GM19438 (cell line): ENCODE measurements around the gene MYO7A.
A peak's percentile ranks its signal among the peaks of the same experiment; 100 is the strongest.

Experiments
- ATAC-seq: cut with Tn5 transposase; IDR thresholded peaks from one replicate; pipeline ENCODE4 v1.9.1; 2021; ENCODE audit warnings: low read depth; ENCODE audit not compliant: unreplicated experiment

Gene MYO7A

DNA sequence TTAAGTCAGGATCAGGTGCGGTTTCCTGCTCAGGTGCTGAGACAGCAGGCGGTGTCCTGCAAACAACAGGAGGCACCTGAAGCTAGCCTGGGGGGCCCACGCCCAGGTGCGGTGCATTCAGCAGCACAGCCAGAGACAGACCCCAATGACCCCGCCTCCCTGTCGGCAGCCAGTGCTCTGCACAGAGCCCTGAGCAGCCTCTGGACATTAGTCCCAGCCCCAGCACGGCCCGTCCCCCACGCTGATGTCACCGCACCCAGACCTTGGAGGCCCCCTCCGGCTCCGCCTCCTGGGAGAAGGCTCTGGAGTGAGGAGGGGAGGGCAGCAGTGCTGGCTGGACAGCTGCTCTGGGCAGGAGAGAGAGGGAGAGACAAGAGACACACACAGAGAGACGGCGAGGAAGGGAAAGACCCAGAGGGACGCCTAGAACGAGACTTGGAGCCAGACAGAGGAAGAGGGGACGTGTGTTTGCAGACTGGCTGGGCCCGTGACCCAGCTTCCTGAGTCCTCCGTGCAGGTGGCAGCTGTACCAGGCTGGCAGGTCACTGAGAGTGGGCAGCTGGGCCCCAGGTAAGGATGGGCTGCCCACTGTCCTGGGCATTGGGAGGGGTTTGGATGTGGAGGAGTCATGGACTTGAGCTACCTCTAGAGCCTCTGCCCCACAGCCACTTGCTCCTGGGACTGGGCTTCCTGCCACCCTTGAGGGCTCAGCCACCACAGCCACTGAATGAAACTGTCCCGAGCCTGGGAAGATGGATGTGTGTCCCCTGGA is at the start of gene MYO7A:
TSS of gene MYO7A (plus strand) at position 327 of the 772 bp plus-strand sequence. CDS start 2,389 bp downstream, outside the sequence.
- ATAC-seq, result no peak

DNA sequence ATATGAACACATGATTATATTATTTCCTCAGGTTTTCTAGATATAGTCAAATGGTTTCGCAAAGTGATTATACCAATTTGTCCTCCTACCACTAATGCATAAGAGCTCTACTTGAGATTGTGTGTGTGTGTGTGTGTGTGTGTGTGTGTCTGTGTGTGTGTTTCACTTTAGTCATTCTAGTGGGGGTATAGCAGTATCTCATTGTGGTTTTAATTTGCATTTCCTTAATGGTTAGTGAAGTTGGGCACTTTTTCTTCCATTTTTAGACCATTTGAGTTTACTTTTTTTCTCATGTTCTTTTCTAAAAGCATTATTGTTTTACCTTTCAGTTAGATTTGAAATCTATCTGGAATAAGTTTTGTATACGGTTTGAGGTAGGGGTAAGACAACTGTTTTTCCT is 48.4 kb upstream of the MYO7A start:
- no peak for ATAC-seq

DNA sequence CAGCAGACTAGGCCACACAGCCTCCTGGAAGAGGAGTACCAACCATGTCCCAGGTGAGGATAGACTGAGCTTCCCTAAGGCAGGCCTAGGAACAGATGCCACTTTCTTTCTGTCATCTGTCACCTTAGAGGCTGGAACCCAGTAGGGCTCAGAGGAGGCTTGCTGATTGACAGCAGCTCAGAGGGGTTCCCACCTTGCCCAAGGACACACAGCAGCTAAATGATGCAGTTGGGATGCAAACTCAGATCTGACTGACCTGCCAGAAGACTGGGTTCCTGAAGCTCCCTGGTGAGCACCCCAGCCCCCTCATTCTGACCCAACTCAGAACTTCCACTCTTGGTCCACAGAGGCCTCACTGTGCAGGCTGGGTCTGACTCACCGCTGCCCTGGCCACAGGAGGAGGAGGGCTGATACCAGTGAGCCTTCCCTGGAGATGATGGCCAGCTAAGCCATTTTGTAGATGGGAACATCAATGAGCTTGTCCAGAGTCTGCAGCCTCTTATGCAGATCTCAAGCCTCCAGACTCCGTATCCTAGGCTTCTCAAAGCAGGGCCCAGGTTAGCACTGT is 47.3 kb upstream of the MYO7A start:
- ATAC-seq, result no peak

DNA sequence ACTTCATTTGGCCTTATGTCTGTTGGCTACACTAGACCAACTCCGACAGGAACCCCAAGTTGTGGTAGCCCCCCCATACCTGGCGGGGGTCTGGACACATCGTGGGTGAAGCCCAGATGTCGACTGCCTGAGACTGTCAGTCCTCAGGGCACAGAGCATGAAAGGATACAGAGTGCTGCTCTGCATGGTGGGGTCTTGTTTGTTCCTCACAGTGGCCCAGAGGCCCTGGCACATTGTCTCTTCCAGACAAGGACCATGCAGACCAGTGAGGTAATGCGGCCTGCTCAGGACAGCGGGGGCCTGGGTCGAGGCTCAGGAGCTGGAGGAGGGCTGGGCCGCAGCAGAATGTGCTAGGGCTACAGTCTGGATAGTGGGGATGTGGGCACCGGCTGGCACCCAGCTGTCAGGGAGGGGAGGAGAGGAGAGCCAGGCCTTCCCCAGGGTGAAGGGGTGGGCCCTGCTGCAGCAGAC is 46.6 kb upstream of the MYO7A start:
- no peak for ATAC-seq

DNA sequence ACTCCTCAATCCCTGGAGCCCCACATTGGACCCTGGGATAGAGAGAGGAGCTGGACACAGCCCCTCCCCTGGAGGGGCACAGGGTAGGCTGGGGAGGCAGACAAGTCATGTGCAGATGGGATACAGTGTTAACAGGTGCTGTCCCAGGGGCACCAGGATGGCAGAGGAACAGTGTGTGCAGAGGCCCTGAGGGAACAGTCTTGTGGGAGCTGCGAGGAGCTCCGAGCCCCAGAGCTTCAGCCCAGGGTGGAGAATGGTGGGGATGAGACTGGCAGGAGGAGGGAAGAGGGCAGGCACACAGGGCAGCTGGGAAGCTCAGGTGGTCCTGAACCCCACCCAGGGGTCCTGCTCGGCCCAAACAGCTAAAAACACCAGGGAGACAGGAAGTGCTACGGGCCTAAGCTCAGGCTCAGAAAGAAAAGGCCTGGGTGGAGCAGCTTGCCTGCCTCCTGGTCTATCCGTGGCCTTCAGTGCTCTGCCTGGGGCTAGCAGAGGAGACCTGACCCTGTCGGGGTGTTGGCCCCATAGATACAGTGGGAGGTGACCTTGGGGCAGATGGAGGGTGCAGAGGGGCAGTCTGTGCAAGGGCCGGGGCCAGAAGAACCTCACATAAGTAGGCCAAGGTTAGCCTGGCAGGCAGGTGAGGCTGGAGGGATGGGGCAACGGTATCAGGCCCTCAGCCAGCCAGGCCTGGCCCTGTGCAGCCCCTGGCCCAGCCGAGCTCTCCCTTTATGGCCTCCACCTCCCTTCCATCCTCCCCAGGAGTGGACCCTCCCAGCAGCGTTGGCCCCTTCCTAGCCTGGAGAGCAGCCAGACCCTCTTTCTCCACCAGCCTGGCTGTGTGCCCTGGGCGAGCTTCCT is 45.8 kb upstream of the MYO7A start:
- ATAC-seq, result no peak

DNA sequence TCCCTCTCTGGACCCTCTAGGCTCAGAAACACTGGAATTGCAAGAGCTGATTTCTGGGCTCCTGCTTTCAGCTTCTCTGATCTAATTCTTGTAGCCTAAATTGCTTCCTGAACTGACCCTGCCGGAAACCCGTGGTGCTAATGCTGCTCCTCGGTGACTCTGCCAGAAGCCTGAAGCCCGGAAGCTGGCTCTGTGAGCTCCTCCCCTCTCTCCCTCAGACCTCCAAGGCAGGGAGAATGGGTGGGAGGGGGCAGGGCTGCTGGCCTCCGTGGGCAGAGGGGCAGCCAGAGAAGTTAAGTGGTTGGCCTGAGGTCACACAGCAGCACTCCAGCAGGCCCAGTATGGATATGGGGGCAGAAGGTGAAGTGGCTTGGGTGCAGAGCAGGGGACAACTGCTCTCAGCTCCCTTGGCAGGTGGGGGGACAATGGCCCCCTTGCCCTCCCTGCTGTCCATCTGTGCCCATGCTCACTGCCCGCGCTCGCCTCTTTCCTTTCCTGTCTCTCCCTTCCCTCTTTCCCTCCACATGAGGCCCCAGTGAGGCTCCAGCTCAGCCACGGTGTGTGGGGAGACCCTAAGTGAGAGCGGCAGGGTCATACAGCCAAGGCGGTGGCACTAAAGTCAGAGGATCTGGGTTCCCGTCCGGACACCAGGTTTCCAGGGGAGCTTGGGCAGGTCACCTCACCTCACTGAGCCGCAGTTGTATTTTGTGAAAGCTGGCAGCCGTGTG is 45.0 kb upstream of the MYO7A start:
- ATAC-seq, result peak; percentile 62

DNA sequence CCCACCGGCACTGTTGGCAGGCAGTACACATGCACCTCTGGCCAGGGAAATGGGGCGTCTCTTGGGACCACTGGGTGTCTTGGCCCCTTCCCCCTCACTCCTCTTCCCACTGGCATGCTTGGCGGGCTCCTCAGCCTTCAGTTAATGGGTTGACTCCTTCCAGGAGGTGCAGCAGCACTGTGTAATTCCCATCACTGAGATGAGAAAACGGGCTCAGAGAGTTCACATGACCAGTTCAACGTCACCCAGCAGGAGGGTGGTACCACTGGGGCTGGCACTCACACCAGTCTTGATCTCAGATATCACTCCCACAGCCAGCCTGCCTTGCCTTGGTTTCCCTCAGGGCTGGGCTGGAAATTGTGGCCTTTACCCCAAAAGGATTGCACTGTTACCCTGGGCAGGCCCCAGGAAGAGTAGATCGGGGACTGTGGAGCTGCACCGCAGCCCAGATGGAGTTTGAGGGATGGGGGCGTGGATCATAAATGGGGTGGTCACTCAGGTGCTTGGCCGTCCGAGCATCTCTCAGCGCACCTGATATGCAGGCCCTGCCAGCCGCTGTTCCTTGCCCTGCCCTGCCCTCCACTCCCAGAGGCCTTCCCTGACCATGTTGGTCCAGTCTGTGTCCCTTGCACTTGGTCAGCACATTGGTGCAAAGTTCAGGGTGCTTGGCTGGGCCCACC is 44.3 kb upstream of the MYO7A start:
- no peak for ATAC-seq

DNA sequence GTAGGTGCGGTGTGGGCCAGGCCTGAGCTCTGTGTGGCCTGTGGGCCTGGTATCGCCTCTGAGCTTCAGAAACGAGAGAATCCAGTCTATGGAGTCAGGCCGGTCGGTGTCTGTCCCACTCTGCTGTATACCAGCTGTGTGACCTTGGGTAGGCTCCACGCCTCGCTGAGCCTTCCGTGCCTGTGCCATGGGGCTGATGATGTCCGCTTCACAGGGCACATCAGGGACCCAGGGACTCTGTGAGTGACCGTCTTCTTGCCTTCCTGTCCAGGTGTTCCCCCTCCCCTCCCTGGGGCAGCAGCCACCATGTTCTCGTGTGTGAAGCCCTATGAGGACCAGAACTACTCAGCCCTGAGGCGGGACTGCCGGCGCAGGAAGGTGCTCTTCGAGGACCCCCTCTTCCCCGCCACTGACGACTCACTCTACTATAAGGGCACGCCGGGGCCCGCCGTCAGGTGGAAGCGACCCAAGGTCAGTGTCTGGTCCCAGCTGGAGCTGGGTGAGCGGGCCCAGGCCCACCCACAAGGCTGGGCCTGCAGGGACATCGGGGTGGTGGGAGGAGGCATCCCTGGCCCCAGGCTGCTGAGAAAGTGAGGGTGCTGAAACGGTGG is 43.4 kb upstream of the MYO7A start:
- no peak for ATAC-seq

DNA sequence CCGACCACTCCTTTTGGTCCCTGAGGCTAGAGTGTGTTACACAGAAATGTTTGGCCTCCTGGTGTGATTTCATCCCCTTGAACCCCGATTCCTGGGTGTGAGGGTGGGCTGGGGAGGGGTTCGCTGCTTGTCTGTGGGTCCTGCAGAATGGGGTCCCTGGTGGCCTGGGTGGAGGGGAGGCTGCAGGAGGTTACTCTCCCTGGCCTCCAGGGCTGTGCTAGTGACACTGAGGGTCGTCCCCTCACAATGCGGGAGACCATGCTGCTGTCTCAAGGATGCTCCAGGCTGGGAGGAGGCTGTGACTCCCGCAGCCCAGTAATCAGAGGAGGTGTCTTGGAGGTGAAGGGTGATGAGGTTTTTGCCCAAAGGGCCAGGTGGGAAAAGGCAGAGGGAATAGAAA is 42.4 kb upstream of the MYO7A start:
- no peak for ATAC-seq

DNA sequence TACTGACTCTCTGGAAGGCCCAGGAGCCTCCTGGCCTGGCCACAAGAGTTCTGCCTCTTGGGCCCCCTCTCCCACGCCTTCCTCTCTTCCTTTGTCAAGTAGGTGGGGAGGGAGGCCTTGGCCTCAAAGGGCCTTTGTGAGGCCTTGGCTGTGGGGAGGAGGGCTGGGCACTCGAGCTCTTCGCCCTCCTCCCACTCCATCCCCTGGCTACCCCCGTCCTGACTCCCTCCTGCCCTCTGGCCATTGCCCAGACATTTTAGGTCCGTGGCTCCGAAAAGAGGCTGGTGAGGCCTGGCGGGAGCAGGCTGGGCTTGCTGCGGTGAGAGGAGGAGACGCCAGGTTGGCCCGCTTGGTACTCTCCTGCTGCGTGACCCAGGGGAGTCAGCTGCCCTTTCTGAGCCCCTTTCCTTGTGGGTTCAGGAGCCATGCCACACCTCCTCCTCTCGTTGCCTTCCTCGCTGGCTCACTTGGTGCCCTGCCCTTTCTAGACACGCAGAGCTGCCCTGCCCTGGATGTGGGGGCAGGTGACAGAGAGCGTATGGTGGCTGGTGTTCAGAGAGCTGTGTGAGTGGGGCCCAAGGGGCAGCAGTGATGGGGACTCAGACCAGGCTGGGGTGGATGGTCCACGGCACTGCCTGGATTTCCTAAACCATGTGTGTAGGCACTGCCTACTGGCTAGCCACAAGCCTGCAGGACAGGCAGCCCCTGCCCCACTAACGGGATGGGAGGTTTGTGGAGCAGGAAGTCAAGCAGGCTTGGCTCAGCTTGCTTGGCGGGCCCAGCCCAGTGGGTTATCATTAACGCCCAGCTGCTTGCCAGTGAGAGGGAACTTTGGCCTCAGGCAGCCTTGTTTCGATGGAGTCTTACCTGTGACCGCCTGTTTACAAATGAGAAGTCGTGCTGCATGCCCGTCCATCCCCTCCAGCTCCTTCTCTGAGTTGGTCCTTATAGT is 41.2 kb upstream of the MYO7A start:
- ATAC-seq, result no peak

DNA sequence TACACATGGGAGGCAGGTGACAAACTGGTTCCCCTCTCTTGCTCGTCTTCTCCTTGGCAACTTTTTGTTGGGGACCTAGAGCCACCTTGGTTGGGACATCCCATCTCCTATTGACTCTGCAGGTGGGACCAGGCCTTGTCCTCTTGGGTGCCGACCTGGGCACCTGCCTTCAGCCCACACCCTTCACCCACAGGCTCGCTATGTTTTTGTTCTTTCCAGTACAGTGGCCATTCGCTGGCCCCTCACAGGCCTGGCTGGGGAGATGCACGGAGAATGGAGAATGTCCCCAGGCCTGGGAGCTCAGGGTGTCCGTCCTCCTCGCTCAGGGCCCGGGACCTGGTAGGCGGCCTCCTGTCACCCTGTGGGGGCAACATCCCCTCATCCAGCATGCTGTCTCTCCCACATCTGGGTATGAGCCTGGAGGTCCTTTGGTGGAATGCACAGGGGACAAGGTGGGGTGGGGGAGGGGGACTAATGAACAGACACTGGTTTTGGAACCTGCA is 40.3 kb upstream of the MYO7A start:
- no peak for ATAC-seq

DNA sequence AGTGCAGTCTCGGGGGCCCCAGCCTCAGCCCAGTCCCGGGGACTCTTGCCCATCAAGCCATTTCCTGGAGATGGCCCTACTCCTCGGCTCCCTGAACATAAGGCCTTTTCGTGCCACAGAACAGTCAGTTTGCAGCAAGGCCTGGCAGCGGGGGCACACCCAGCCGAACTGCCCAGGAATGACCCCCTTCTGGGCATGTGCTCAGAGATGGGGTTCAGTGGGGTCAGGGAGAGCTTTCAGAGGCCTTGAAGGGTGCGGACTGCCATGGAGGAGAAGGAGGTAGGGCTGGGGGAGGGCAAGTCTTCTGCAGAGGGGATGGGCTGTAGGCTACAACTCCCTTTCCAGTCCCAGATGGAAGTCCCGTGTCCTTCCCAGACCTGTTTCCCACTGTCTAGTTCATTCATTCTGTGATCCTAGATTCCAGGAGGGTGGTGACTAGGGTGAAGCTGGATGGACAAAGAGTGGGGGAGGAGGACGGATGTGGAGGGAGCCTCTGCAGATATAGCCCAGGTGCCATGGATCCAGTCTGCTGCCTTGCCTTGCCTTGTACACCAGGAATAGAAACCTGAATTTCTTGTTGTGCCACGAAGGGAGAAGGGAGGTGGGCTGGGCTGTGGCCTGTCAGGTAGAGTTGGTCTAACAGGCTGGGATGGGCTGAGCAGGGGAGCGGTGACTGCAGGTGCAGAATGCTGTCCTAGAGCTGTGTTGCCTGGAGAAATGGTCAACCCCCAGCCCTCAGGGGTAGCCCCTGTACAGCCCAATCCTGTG is 39.6 kb upstream of the MYO7A start:
- ATAC-seq, result no peak

DNA sequence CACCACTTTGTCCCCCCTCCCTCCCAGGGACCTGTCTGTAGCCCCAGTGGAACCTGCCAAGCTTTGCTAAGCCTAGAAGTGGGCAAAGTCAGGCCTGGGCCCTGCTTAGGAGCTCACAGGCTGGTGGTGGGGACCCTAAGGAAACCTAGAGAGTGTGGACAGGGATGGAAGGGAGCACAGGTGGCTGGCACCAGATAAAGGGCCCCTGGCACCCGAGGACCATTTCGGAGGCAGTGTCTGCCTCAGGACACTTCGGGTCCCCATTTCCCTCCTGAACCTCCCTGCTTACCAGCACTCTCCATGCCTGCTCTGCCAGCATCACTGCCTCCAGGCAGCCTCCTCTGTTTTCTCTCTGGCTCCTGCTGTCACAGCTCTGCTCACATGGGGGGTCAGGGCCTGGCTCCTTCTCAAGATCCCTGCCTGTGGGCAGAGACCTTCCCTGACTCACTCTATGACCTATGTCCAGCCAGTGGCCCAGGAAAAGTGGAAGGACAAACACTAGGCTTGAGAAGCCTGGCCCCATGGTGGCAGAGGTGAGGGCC is 39.0 kb upstream of the MYO7A start:
- no peak for ATAC-seq

DNA sequence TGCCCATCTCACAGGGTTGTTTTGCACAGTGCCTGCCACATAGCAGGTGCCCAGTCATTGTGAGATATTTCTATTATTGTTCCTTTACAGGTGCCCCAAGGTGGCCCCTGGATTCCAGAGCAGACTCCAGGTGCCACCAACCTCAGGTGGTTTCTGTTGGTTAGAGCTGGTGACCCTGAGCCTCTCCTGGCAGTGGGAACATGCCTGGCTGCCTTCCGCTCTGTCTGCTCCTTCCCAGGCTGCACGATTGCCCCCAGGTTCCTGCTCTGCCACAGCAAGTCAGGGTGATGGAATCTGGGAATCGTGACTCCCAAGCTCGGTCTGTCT is 38.0 kb upstream of the MYO7A start:
- ATAC-seq, result no peak

DNA sequence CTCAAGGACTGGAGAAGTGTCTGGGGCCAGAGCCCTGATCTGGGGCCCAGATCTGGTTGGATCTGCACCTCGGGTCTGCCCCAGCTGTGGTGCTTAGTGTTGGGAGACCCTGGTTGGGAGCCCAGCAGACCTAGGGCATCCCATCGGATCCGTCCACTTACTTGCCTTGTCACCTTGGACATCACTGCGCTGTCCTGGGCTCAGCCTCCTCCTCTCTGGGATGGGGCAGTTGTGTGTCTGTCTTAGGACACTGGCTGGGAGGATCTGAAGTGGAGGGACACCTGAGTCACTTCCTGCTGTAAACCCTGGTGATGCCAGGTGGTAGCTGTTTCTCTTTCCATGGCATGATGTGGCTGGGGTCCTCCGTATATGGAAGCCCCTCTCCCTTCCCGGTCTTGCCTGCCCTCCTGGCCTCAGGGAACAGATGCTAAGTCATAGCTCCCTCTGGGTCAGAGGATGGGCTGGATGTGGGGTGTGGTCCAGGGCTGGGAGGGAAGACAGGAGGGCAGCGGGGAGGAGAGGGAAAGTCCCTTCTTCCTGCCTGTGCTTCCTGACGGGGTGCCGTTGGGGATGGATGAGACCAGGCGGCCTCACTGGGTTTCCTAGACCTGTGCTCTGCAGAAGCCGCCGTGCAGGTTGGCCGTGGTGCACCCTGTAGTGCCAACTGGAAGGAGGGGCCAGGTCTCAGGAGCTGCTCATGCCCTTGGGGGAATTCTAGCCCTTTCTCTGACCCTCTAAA is 37.5 kb upstream of the MYO7A start:
- ATAC-seq, result no peak

DNA sequence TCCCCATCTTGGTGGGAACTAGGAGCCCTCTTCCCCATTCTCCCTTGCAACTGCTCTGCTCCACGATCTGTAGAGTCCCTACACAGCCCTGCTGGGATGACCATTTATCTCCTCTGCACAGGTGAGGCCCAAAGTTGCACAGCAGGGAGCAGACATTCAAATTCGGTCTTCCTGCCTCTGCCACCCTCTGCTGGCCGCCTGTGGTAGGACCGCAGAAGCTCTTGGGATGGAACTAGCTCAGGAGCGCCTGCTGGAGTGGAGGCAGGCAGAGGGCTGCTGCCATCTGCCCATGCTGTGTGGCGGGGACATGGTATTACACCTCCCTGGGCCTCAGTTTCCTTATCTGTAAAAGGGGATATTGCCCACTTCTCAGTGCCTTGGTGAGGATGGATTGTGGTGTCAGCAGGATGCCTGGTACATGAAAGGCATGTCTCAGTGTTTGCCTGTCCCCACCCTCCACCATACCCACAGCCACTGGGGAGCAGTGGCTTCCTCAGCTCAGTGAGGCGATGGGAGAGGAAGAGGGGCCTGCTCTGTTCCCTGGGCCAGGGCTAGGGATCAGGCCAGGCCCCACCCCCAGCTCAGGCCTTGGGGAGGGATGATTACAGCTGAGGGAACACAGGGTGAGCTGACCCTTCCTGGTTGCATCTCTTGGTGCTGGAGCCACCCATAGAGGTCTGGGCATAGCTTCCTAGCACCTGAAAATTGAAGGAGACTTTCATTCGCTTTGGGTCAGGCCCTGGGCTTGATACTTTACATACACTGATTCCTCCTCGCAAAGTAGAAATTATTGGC is 36.7 kb upstream of the MYO7A start:
- ATAC-seq, result peak; percentile 67
